Gastroesophageal sphincter (tissue), 4 donors: ENCODE measurements around the gene ACOX3. TPM values are rescaled to one million over a fixed set of nuclear protein-coding genes. Genes with fewer than 3 reads are reported as not detected.

Source experiments
- ATAC-seq: fragments of 150-250 bp; one replicate; pipeline ENCODE4 v1.9.1; 2016; ENCODE audit warnings: mild to moderate bottlenecking, moderate library complexity
- H3K27ac ChIP-seq, 4 donors: fragments of 200-600 bp; sonication (generic) in 3 of 4; 1 replicate in 3 of 4; 2 replicates in 1 of 4; pipeline ENCODE4 v1.5.1; 2016 to 2019
- H3K27me3 ChIP-seq: fragments of 200-600 bp; sonication (generic); one replicate; pipeline ENCODE4 v1.5.1; 2019
- H3K36me3 ChIP-seq, 2 donors: fragments of 200-600 bp; sonication (generic); one replicate each; pipeline ENCODE4 v1.5.1; 2019; ENCODE audit warnings: control low read depth in 1 of 2
- H3K4me1 ChIP-seq, 3 donors: fragments of 200-600 bp; sonication (generic); 1 replicate in 2 of 3; 2 replicates in 1 of 3; pipeline ENCODE4 v1.5.1; 2016 to 2019; ENCODE audit warnings: control low read depth in 2 of 3
- H3K4me3 ChIP-seq, 2 donors: fragments of 200-600 bp; sonication (generic); one replicate each; pipeline ENCODE4 v1.5.1; 2019; ENCODE audit warnings: mild to moderate bottlenecking in 1 of 2, moderate library complexity in 1 of 2
- H3K9me3 ChIP-seq, 3 donors: fragments of 200-600 bp; sonication (generic); one replicate each; pipeline ENCODE4 v1.5.1; 2017 to 2019; ENCODE audit warnings: control low read depth in 2 of 3
- EP300 ChIP-seq: sonication (generic); formaldehyde crosslinking; IDR thresholded peaks from one replicate; pipeline ENCODE4 v1.6.1; 2017; ENCODE audit warnings: antibody characterized with exemption, mild to moderate bottlenecking
- POLR2A ChIP-seq, 2 donors: fragments of 450-650 bp; IDR thresholded peaks; one replicate each; pipeline ENCODE4 v1.6.1; 2017; ENCODE audit warnings: antibody characterized with exemption in 2 of 2, mild to moderate bottlenecking in 2 of 2, moderate library complexity in 1 of 2
- POLR2AphosphoS5 ChIP-seq: sonication (generic); formaldehyde crosslinking; IDR thresholded peaks from one replicate; pipeline ENCODE4 v1.6.1; 2017; ENCODE audit warnings: antibody characterized with exemption
- WGBS, 2 donors: methylation state at CpG; one replicate each; pipeline ENCODE4 v1.1.5; 2018; ENCODE audit warnings: low coverage in 1 of 2; 5-methylcytosine and 5-hydroxymethylcytosine counted together
- total RNA-seq, 4 donors: library from RNA; depleted of rRNA; stranded (reverse); fragments of >200 nt; gene quantifications; one replicate each; pipeline ENCODE4 v1.1.0, GENCODE V29; 2016
- TF ChIP-seq, protein P1 (sequence below), 4 experiments: fragments of 200-600 bp in 2 of 4; fragments of 450-650 bp in 2 of 4; sonication (generic) in 1 of 4; IDR thresholded peaks; one replicate each; pipeline ENCODE4 v1.5.1; 2017 to 2019; ENCODE audit warnings: antibody characterized with exemption in 4 of 4, mild to moderate bottlenecking in 2 of 4, moderate library complexity in 2 of 4

ACOX3 gene
- total RNA-seq, 4 donors from 2014 or later, result 21.5 to 79.5 (median 37.1) TPM

DNA sequence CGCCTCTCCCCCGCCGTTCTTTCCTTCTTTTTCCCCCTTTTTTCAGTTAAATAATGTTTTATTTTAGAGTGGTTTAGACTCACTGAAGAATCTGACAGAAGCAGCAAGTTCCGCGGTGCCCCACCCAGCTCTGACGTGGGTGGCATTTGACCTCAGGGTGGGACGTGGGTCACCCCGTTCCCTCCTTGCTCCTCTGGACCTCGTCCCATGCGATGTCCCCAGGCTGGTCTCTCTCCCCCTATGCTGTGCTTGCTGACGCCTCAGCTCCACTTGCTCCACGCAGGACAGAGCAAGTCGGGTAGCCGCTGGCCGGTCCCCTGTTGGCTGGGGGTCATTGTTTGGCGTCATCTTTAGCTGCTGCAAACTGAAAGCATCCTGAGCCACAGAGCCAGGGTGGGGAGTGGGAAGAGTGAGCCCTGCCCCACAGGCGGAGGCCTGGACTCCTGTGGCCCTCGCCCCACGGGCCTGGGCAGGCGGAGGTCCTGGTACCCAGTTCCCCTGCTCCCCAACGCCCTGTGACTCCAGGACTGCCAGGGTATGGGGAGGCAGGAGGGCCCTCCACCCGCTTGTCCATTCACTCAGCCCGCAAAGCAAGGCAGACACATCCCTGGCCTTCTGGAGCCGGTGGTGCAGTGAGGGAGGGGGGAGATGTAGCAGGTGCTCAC, 30.8 kb upstream of the ACOX3 start:
- no peak overlapping the region for H3K4me3 ChIP-seq
- H3K4me1 ChIP-seq, result peaks cover 0 to 25% (median 19%) of the 10 kb centered on the region in 3 donors
- WGBS, 2 donors, result 64 to 93% methylated on average over 3 to 6 of the region's 24 CpGs
- H3K36me3 ChIP-seq, result peaks cover 0 to 61% of the 10 kb centered on the region in 2 donors
- TF ChIP-seq, protein P1, sequence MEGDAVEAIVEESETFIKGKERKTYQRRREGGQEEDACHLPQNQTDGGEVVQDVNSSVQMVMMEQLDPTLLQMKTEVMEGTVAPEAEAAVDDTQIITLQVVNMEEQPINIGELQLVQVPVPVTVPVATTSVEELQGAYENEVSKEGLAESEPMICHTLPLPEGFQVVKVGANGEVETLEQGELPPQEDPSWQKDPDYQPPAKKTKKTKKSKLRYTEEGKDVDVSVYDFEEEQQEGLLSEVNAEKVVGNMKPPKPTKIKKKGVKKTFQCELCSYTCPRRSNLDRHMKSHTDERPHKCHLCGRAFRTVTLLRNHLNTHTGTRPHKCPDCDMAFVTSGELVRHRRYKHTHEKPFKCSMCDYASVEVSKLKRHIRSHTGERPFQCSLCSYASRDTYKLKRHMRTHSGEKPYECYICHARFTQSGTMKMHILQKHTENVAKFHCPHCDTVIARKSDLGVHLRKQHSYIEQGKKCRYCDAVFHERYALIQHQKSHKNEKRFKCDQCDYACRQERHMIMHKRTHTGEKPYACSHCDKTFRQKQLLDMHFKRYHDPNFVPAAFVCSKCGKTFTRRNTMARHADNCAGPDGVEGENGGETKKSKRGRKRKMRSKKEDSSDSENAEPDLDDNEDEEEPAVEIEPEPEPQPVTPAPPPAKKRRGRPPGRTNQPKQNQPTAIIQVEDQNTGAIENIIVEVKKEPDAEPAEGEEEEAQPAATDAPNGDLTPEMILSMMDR (IDR thresholded peaks at IDR 0.05), result no peak
- TF ChIP-seq POLR2AphosphoS5 (no peak), EP300 (no peak), POLR2A (IDR thresholded peaks at IDR 0.05) (no peak)
- H3K9me3 ChIP-seq, result no peaks in the 10 kb centered on the region
- no peak for ATAC-seq
- H3K27me3 ChIP-seq, result no peaks in the 10 kb centered on the region
- H3K27ac ChIP-seq, result peak overlapping the region in 1 of 4 donors; percentile 64

GRCh38 chr4:8470451-8471024, 30.0 kb upstream of the ACOX3 start:
- peaks cover 0 to 25% (median 19%) of the 10 kb centered on the region in 3 donors for H3K4me1 ChIP-seq
- 80 to 89% methylated on average over 1 to 4 of the region's 14 CpGs for WGBS, 2 donors
- peaks cover 0 to 61% of the 10 kb centered on the region in 2 donors for H3K36me3 ChIP-seq
- H3K27ac ChIP-seq, result no peak overlapping the region
- no peak for TF ChIP-seq POLR2A (IDR thresholded peaks at IDR 0.05)
- TF ChIP-seq, protein P1 (IDR thresholded peaks at IDR 0.05), result no peak
- no peak for TF ChIP-seq POLR2AphosphoS5
- TF ChIP-seq EP300, result no peak
- H3K27me3 ChIP-seq, result no peaks in the 10 kb centered on the region
- H3K4me3 ChIP-seq, result no peak overlapping the region
- no peaks in the 10 kb centered on the region for H3K9me3 ChIP-seq
- ATAC-seq, result no peak

GRCh38 chr4:8469550-8469949, 29.0 kb upstream of the ACOX3 start:
- H3K4me1 ChIP-seq, result peaks cover 0 to 25% (median 19%) of the 10 kb centered on the region in 3 donors
- H3K27ac ChIP-seq, result no peak overlapping the region
- TF ChIP-seq, protein P1 (IDR thresholded peaks at IDR 0.05), result no peak
- TF ChIP-seq EP300 (no peak), POLR2AphosphoS5 (no peak), POLR2A (IDR thresholded peaks at IDR 0.05) (no peak)
- no peaks in the 10 kb centered on the region for H3K9me3 ChIP-seq
- H3K27me3 ChIP-seq, result no peaks in the 10 kb centered on the region
- no peak for ATAC-seq
- no peak overlapping the region for H3K4me3 ChIP-seq
- peaks cover 0 to 69% of the 10 kb centered on the region in 2 donors for H3K36me3 ChIP-seq
- WGBS, 2 donors, result 76 to 100% methylated on average over 5 of the region's 14 CpGs

DNA sequence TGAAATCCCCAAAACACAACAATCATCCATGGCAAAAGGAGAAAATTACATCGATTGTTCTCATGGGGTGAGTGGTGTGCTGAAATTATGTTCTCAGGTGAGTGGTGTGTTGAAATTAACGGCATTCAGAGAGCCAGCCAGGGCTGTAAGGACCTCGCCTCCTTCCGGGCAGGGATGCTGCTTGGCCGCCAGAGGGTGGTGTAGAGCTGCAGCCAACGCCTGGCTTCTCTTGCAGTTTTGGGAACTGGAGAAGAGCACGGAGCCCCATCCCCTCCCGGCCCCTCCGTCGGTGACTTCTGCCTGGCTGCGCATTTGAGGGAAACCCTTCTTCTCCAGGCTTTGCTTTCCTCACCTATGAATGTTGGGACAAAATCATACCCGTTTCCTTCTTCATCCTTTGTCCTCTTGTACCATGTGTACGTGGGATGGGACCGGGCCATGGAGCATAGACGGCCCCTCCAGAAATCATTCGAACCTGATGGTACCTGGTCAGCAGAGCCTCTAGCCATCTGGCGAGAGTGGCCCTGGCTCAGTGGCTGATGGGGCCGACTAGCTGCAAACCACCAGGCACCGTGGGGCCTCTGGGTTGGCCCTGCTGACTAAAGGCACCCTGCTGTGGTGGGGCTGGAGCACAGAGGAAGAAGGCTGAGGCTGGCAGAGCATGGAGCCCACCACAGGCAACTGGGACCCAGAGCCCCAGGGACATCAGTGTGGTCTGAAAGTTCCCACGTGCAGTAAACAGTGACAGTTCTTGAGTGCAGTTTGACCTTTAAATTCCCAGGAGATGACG, 28.4 kb upstream of the ACOX3 start:
- 26 to 31% methylated on average over 12 to 16 of the region's 21 CpGs for WGBS, 2 donors
- peak; percentile 40 for ATAC-seq

More for the DNA sequence above, 28.4 kb upstream of the ACOX3 start:
- Histone ChIP-seq H3K36me3 (peaks cover 0 to 75% of the 10 kb centered on the region in 2 donors), H3K27me3 (no peaks in the 10 kb centered on the region), H3K4me1 (peaks cover 0 to 22% (median 19%) of the 10 kb centered on the region in 3 donors), H3K27ac (no peak overlapping the region), H3K9me3 (no peaks in the 10 kb centered on the region), H3K4me3 (no peak overlapping the region)
- TF ChIP-seq POLR2AphosphoS5 (no peak), POLR2A (IDR thresholded peaks at IDR 0.05) (no peak), EP300 (no peak)
- TF ChIP-seq, protein P1 (IDR thresholded peaks at IDR 0.05), result peak in 3 of 4 experiments; percentile 84 to 95 (median 85)
